ENCODE results near the gene C11orf21. TPM values are rescaled to one million over a fixed set of nuclear protein-coding genes. Genes with fewer than 3 reads are reported as not detected.

The C11orf21 gene
- total and polyA plus RNA-seq, 10 of the 15 experiments (the other 5 are each of a cell fraction or from before 2014, with no cell fraction given) = 0.04 to 0.26 (median 0.11) TPM; not detected in 7

DNA sequence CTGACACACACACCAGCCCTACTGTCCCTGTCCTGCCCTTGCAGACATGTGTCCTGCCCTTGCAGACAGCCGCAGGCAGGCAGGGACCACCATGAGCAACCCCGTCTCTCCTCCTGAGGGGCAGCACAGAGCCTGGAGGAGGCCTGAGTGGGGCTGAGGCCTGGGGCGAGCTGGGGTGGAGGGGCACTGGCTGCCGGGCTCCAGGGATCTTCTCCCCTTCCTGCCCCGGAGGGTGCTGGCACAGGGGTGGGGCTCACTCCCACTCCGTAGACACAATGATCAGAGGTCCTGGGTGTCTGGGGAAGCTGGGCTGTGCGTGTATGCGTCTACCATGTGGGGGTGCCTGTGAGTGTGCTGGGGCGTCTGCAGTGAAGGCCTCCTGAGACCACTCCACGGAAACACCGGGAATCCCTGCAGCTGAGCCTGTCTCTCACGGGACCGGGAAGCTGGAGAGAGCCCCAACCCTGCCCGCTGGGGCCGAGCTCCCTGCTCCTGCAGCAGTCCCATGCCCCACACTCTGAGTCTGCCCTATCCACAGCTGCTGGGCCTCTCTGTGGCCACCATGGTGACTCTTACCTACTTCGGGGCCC is 683 bp upstream of the C11orf21 start:
- ChIA-PET POLR2A (no interaction called here), CTCF (interaction anchor here (4.8 to 11.0 kb wide), 2 partner anchors 98 to 118 kb away, joined by 37 to 271 read pairs; partner anchors contain the start of gene TSSC4), SMC1A (ENCODE audit: uncharacterized antibody, unreplicated experiment) (interaction anchor here (1.1 kb wide), 1 partner anchor 119 kb away, joined by 4 read pairs; no protein-coding TSS in a partner anchor), RAD21 (ENCODE audit: unreplicated experiment) (interaction anchor here (7.3 kb wide), 1 partner anchor 118 kb away, joined by 187 read pairs; no protein-coding TSS in a partner anchor)
- ATAC-seq (no peak), FAIRE-seq (no peak), DNase-seq (ENCODE audit: low read depth, low spot score) (no peak)
- Histone ChIP-seq H2AFZ (ENCODE audit: control insufficient read depth, low read depth, low read length) (no peak overlapping the region), H3K36me3 (ENCODE audit: control insufficient read depth in 2 of 2, insufficient read depth in 2 of 2, low read length in 1 of 2) (no peaks in the 10 kb centered on the region), H3K9ac (ENCODE audit: control insufficient read depth, insufficient read depth, low read length) (no peak overlapping the region), H4K20me1 (ENCODE audit: control insufficient read depth, insufficient read depth) (no peaks in the 10 kb centered on the region), H3K27ac (ENCODE audit: control insufficient read depth, insufficient read depth) (no peak overlapping the region), H3K4me2 (ENCODE audit: control insufficient read depth, insufficient read depth) (no peak overlapping the region), H3K9me3 (replicated peaks; ENCODE audit: control insufficient read depth, insufficient read depth, low read length) (no peaks in the 10 kb centered on the region), H3K27me3 (replicated peaks in 1 of 2; ENCODE audit: control insufficient read depth in 2 of 2, insufficient read depth in 2 of 2, low read length in 1 of 2) (no peaks in the 10 kb centered on the region; a peak in 1 of 4 replicates), H3K4me1 (ENCODE audit: control insufficient read depth, insufficient read depth, low read length) (no peaks in the 10 kb centered on the region), H3K4me3 (no peak overlapping the region), H3K79me2 (ENCODE audit: control insufficient read depth, insufficient read depth, low read length) (no peaks in the 10 kb centered on the region)
- in situ Hi-C loops (cut with MboI) (no loop called here), intact Hi-C loops (cut with micrococcal nuclease; ENCODE audit: unreplicated experiment) (no loop called here)
- no TSS peak for BruUV-seq (replicated peaks)
- 10% methylated on average over 16 of the region's 16 CpGs for WGBS (ENCODE audit: insufficient coverage, insufficient replicate concordance, low lambda C conversion rate, missing lambda C conversion rate)
- TF ChIP-seq ATF7 (IDR thresholded peaks at IDR 0.05; ENCODE audit: low read depth) (no peak), SMAD1 (IDR thresholded peaks at IDR 0.05; ENCODE audit: low read depth, partially characterized antibody) (no peak), CEBPZ (IDR thresholded peaks at IDR 0.05; ENCODE audit: low read depth, low read length) (no peak), ZNF622 (IDR thresholded peaks at IDR 0.05) (no peak), STAT1 (conservative IDR thresholded peaks at IDR 0.05) (no peak), BCL3 (IDR thresholded peaks at IDR 0.05; ENCODE audit: borderline replicate concordance, insufficient read depth, low read depth, low read length, poor library complexity, severe bottlenecking) (no peak), TCF3 (IDR thresholded peaks at IDR 0.05; ENCODE audit: borderline replicate concordance, insufficient read depth, low read depth, low read length) (no peak), SKIL (IDR thresholded peaks at IDR 0.05; ENCODE audit: low read depth, poor library complexity, severe bottlenecking) (no peak), CREM (IDR thresholded peaks at IDR 0.05; ENCODE audit: low read depth) (no peak), E2F8 (IDR thresholded peaks at IDR 0.05; ENCODE audit: low read depth, partially characterized antibody) (no peak), HDAC6 (IDR thresholded peaks at IDR 0.05; ENCODE audit: unreplicated experiment) (no peak), LARP7 (IDR thresholded peaks at IDR 0.05) (no peak)
